ENCODE results near the gene CDC14B. TPM values are rescaled to one million over a fixed set of nuclear protein-coding genes. Genes with fewer than 3 reads are reported as not detected.

The CDC14B gene
- total and polyA plus RNA-seq, 2 of the 4 experiments (the other 2 are of a cell fraction), result 9.7 to 26.3 TPM

DNA sequence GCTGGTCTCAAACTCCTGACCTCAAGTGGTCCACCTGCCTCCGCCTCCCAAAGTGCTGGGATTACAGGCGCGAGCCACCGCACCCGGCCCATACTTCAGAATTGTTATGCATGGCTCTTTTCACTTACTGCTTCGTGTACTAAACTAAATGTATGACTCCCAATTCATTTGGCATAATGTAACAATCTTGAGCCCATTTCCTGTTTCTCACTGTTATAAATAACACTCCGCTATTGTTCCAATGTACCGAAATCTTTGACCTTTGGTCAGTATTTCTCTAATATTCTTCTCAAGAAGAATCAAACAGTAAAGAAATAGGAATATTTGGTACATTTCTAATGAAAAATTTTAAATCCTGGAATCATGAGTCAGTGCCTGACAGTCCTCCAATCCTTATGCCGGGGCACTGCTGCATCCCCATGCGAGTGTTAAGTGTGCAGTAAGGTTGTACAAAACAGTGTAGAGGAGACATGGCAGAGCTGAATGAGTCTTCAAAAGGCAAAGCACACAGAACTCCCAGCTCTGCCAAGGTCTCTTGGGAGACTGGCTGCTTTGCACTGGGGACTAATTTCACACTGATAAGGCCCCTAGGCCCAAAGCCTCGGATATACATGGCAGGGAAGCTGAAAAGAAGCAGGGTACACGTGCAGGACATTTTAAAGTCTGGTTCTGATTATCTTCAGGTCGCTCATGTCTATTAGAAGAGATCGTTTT is 111.3 kb downstream of the CDC14B start:
- Histone ChIP-seq H2AK9ac (replicated peaks; ENCODE audit: low read depth, low read length, poor library complexity) (no peak overlapping the region), H2BK120ac (ENCODE audit: low read depth, low read length) (no peak overlapping the region), H4K91ac (ENCODE audit: insufficient read depth, low read depth, low read length) (no peak overlapping the region), H3K36me3 (ENCODE audit: control insufficient read depth, insufficient read depth, low read length) (peaks cover 13% of the 10 kb centered on the region), H3K4ac (ENCODE audit: low read depth, low read length) (no peak overlapping the region), H3K9me3 (ENCODE audit: control insufficient read depth, insufficient read depth, low read length) (no peaks in the 10 kb centered on the region), H2AFZ (replicated peaks; ENCODE audit: low read length, poor library complexity) (no peak overlapping the region), H4K8ac (ENCODE audit: low read depth in 2 of 2, low read length in 2 of 2) (no peak overlapping the region), H2BK15ac (ENCODE audit: low read depth, low read length) (no peak overlapping the region), H3K14ac (replicated peaks; ENCODE audit: low read depth, low read length) (no peak overlapping the region), H3K4me2 (ENCODE audit: low read depth, low read length) (no peak overlapping the region), H3K56ac (ENCODE audit: extremely low read depth, insufficient read depth, low read length) (no peak overlapping the region), H2BK5ac (ENCODE audit: low read depth, low read length, poor library complexity, severe bottlenecking) (no peak overlapping the region), H3K79me1 (ENCODE audit: low read depth in 1 of 2, low read length in 2 of 2) (peaks cover 0 to 4% of the 10 kb centered on the region in 2 experiments; a peak in 3 of 4 replicates), H2AK5ac (ENCODE audit: low read depth, low read length) (no peak overlapping the region), H3K23ac (ENCODE audit: low read depth, low read length) (no peak overlapping the region), H2BK20ac (ENCODE audit: low read depth, low read length) (no peak overlapping the region), H3K27me3 (ENCODE audit: control insufficient read depth, insufficient read depth, low read length) (no peaks in the 10 kb centered on the region), H3K9ac (ENCODE audit: low read depth, low read length) (no peak overlapping the region), H3K4me1 (ENCODE audit: control insufficient read depth, insufficient read depth, low read length) (peaks cover 5% of the 10 kb centered on the region), H3K18ac (ENCODE audit: low read depth, low read length) (no peak overlapping the region), H4K5ac (ENCODE audit: low read depth, low read length) (no peak overlapping the region), H3K4me3 (ENCODE audit: insufficient read depth, low read depth, low read length) (no peak overlapping the region), H3K9me1 (ENCODE audit: insufficient read depth, low read length) (peaks cover 10% of the 10 kb centered on the region; the same call in 1 of the 2 replicates), H3K27ac (ENCODE audit: insufficient read depth, low read length) (no peak overlapping the region), H4K20me1 (ENCODE audit: insufficient read depth, low read length) (no peaks in the 10 kb centered on the region)
- ATAC-seq (ENCODE audit: low read depth) (no peak), DNase-seq (no peak)
- in situ Hi-C loops (cut with MboI; ENCODE audit: low sequenced_read_pairs) (no loop called here), intact Hi-C loops (cut with micrococcal nuclease) (no loop called here), dilution Hi-C loops (cut with HindIII; ENCODE audit: low sequenced_read_pairs, unreplicated experiment) (no loop called here)
- 84% methylated on average over 6 of the region's 14 CpGs; no CpG with 5 or more reads in 1 of the 2 experiments for WGBS, 2 experiments (ENCODE audit: extremely low coverage in 2 of 2, insufficient read length in 1 of 2)
- TF ChIP-seq CEBPB (IDR thresholded peaks at IDR 0.05; ENCODE audit: low read depth, low read length) (no peak), RFX5 (IDR thresholded peaks at IDR 0.05; ENCODE audit: low read depth, low read length) (no peak), USF2 (IDR thresholded peaks at IDR 0.05; ENCODE audit: low read depth, low read length) (no peak), MAFK (IDR thresholded peaks at IDR 0.05; ENCODE audit: low read depth, low read length) (no peak), CHD1 (IDR thresholded peaks at IDR 0.05; ENCODE audit: low read depth, low read length) (no peak), MXI1 (IDR thresholded peaks at IDR 0.05; ENCODE audit: borderline replicate concordance, low read depth, low read length) (no peak)
- ChIA-PET POLR2A (ENCODE audit: unreplicated experiment) (no interaction called here), CTCF (no interaction called here)
- BruUV-seq (replicated peaks), result no TSS peak

All from IMR-90 (cell line).